Lung microvascular endothelial cell (primary cell): ENCODE results near the gene PRKG1. TPM values are rescaled to one million over a fixed set of nuclear protein-coding genes. Genes with fewer than 3 reads are reported as not detected.
"Not testable (repeated sequence)": the region's sequence is repeated elsewhere in the genome, so short reads cannot be mapped to it uniquely, and the experiment has no call there.

Experiments used
- DNase-seq, 2 donors: peaks; one replicate each; pipeline versions ENCODE4 v3.0.0 to v3.0.0-alpha.2; 2010; ENCODE audit warnings: low read depth in 2 of 2
- total RNA-seq: library from RNA; depleted of rRNA; stranded (reverse); fragments of >200 nt; gene quantifications from 2 replicates; pipeline ENCODE4 v1.2.1, GENCODE V29; 2014

PRKG1 gene
- total RNA-seq, 1 donor from 2014 or later = 3.6 TPM

DNA sequence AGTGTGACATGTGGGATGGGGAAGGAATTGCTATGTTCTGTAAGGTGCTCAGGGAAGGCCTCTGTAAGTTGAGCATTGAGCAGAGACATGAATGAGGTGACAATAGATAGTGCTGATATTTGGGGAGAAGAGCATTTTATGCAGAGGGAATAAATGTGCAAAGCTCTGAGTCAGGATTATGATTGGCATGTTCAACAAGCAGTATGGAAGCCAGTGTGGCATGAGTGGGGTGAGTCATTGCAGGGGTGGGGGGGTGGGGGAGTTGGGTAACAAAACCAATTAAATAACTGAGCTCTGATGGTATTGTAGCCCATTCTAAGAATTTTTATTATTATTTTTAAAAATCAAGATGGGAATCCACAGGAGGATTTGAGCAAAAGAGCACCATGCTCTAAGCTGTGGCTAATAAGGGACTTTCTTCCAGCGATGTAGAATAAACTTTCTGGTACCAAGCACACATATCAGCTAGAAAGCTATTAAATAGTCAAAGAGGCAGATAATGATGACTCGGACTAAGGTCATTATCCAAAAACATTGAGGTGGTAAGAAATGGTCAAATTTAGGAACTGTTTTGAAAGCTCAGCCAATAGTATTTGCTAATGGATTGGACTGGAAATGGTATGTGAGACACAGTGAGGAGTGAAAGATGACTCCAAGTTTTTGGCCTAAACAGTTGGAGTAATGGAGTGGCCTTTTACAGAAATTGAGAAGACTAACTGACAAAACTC is 96.4 kb downstream of the PRKG1 start:
- DNase-seq = no peak

DNA sequence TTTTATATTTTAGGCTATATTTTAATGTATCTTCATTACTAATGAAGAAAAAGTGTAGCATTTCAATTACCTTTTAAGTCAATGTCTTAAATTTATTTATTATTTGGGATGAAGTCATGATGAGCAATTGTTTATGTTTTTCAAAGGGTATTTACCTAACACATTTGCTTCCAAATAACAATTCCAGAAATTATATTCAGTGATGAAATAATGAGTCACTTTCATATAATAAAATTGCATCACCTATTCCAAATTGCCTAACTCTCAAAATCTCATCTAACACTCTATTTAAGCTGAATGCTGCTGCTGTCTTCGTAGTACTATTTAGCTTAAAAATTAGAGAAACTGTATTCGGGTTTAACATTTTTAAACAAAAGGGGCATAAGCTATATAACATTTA is 97.7 kb downstream of the PRKG1 start:
- no peak for DNase-seq

DNA sequence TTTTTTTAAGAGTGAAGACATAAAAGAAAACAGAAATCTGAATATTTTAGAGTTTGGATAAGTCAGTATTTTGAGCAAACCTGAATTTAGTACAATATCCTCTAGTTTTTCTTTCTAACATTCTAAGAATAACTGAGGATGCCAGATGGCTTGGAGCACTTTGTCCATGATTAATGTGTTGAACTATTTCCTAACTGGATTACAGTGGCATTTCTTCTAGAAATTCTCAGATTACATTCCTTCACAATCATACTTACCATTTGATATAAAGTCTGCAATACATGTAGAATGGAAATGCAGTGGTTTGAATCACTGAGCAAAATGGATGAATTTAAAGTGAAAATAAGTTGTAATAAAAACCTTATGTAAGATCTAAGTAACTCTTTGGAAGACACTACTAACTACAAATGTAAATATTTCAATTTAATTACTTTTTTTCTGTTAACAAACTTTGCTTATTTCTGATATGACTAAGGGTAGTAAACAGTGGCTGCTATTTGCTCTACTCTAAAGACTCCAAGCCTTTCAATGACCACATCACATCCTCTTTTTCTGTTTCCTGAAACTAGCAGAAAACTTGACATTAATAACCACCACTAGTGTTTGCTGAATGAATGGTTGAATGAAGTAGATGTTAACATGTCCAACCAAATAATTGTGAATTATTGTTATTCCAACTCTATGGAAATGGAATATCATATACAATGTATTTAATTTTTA is 102.8 kb downstream of the PRKG1 start:
- DNase-seq = no peak

DNA sequence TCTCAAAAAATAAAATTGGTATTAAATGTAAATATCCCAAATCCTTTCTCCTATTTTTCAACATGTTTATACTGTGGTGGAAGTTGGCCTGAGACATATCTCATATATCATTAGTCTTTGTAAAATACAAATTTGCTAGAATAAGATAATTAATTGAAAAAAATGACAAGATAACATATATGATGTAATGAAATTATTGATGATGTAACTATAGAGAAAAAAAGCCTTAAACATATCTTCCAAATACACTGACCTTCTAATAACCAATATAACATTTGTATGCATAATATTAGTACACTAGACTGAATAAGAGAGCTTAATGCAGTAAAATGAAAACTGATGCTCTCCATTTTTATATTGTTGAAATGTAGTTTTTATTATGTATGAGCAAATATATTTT is 104.3 kb downstream of the PRKG1 start:
- DNase-seq = no peak

- no peak for DNase-seq
These were observed 105.9 kb downstream of the PRKG1 start for GRCh38 chr10:51180141-51180540.

GRCh38 chr10:51183783-51184182 is 109.5 kb downstream of the PRKG1 start:
- DNase-seq = no peak

DNA sequence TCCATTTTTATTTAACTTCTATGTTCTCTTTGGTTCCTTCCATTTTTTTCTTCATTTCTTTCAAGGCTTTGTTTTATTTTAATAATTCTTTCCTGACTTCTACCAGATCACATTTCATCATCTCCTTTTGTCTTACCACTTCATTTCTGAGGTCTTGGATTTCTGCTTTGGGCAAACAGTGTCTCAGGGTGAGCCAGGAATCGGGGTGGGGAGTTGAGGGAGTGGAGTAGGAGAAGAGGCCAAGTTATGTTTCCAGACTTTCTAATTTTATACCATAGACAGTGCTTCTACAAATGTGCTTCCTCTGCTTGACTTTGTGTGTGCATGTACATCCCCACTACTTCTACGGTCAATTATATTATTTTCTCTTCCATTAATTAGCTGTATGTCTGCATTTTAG is 112.1 kb downstream of the PRKG1 start:
- no peak for DNase-seq

GRCh38 chr10:51188008-51188407 is 113.7 kb downstream of the PRKG1 start:
- no peak for DNase-seq

DNA sequence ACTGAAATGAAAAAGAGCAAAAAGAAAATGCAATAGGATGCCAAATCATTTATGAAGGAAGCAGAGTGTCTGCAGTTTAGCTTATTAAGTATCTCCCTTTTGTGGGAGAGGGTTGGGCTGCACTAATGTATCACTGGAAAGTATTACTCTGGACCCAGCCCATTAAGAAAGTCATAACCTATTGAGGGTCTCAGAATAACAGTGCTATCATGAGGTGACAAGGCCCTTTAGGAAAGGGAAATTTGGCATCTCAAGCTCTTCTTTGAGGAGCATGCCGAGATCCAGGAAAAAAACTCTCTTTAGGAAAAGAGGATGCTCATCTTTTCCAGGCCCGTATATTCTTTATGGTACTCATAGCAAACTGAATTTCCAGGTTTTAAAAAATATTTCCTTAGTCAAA is 114.6 kb downstream of the PRKG1 start:
- no peak for DNase-seq

- no peak for DNase-seq
These were observed 122.4 kb downstream of the PRKG1 start for GRCh38 chr10:51196508-51197175.

DNA sequence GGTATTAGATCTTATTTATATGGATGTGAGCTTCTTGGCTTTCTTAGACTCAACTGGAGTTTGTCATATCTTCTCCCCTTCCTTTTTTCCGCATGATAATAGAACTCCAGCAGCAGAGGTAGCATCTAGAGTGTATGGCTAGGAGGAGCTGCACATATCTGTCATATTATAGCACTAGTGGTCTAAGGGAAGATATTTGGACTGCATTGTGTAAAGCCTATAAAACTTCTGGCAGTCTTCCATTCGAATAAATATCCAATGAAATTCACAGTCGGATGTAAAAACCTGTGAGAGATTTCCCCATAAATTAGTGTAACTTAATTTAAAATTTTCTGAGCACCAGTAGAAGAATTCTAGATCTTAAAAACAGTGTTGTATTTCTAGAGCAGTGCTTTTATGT is 123.9 kb downstream of the PRKG1 start:
- DNase-seq = no peak

- no peak for DNase-seq
These were observed 127.7 kb downstream of the PRKG1 start for GRCh38 chr10:51201947-51202346.

DNA sequence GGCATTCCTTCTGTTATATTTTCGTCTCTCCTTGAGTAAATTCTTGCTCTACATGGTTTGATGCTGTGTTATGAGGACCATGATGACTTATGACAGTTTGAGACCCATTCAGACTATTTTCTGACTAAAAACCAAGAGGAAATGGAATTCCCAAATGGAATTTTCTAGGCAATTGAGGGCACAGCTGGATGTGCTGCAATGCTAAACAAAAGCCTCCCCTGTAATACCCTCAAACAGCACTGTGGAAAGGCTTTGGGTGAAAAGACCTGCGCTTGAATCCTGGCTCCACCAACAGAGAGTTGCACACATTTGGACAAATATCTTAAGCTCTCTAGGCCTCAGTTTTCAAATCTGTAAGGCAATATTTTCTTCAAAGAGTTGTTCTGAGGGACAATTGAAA is 129.1 kb downstream of the PRKG1 start:
- DNase-seq = no peak

- DNase-seq = peak in 1 of 2 donors; percentile 83
These were observed 129.8 kb downstream of the PRKG1 start for GRCh38 chr10:51204066-51204465.

- peak in 1 of 2 donors; percentile 14 for DNase-seq
These were observed 130.4 kb downstream of the PRKG1 start for GRCh38 chr10:51204701-51205100.

DNA sequence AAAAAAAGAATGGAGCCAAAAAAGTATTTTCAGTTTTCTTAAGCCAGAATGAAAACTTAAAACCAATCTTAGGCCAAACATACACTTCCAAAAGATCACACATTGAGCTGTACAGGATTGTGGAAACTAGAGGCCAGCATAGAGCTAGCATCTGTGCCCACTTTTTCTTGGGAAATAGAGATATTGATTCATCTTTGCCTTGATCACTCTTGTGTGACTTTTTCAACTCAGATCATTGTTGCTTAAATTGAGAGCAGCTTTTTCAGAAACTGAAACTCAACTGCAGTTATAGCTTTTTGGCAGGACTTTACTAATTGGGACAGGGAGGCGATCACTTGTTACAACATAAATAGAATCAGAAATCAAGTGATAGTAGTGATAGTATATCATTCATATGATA is 132.2 kb downstream of the PRKG1 start:
- no peak for DNase-seq

DNA sequence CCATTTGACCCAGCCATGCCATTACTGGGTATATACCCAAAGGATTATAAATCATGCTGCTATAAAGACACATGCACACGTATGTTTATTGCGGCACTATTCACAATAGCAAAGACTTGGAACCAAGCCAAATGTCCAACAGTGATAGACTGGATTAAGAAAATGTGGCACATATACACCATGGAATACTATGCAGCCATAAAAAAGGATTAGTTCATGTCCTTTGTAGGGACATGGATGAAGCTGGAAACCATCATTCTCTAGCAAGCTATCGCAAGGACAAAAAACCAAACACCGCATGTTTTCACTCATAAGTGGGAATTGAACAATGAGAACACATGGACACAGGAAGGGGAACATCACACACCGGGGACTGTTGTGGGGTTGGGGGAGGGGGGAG is 138.7 kb downstream of the PRKG1 start:
- not testable (repeated sequence) for DNase-seq

DNA sequence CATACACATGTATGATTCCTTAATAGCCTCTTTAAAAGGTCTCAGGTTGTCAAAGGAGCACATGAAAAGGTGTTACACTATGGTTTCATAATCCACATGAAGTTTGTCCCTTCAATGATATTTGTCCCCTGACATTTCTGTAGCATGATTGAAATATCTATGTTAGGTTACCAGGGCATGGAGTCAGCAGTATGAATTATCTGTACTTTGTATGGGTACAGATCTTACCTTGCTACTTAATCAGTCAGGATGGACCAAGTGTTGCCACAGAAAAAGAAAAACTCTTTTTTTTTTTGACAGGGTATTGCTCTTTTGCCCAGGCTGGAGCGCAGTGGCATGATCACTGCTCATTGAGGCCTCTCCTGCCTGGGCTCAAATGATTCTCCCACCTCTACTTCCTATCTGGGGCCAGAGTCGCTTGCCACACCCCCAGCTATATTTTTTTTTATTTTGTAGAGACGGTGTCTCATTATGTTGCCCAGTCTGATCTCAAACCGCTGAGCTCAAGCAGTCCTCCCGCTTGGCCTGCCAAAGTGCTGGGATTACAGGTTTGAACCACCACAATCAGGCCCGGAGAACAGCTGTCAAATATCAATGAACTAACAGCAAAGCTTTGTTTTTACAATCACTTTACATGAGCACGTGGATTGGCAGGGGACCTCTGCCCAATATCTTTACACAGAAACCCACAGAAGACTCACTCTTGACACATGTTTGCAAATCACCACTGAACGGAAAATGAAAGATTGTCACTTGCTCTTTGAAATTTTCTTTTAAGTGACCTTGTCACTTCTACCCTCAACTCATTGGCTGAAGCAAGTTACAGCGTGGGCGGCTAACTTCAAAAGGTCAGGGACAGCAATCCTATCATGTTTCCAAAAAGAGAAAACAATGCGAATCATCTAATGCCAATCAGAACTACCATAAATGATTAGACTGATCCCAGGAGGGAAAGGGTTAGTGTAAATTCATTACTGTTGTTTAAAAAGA is 140.2 kb downstream of the PRKG1 start:
- no peak for DNase-seq

DNA sequence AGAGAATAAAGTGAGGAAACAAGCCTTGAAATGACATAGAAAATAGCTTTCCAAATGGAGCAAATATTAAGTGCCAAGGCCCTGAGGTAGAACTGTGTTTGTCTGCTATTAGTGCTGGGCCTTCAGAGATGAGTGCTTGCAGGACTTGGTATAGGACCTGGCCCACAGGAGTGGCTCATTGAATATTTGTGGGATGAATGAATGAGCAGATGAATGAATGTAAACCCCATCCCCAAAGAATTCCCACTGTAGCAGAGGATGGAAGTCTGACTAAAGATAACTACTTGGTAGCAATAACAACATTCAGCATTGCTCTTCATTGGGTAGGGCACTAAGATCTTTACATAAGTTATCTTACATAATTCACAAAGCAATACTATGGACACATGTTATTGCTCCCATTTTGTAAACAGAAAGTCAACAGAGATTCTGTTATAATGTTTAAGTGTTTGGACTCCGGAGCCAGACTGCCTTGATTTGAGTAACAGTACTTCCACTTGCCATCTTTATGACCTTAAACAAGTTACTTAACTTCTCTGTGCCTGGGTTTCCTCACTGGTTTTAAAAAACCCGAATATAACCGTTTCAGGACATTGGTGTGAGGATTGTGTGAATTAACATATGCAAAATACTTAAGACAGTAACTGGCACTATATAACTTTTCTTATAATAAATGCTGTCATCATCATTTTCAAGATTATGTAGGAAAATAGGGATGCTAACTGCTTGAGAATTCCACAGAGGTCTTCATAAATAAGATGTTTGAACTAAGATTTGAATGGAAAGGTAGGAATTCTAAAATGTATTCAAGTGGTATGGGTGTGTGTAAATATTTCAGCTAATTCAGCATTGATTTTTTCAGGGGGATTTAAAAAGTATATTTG is 141.9 kb downstream of the PRKG1 start:
- no peak for DNase-seq

GRCh38 chr10:51217505-51217904 is 143.2 kb downstream of the PRKG1 start:
- DNase-seq = no peak
